MCF 10A (cell line): ENCODE results near the gene RGS1. TPM values are rescaled to one million over a fixed set of nuclear protein-coding genes. Genes with fewer than 3 reads are reported as not detected.

Experiments
- BruUV-seq: library from RNA; stranded (reverse); fragments of 400-500 nt; replicated peaks from 2 replicates; lab custom pipeline; 2021; lab: Mats Ljungman, UMichigan
- CTCF ChIA-PET: fragments of 300-600 bp; sonication (Branson Sonifier 250); formaldehyde crosslinking; extraction: SDS; loops from one replicate; lab custom pipeline; 2021; ENCODE audit warnings: antibody characterized with exemption, inconsistent platforms; lab: Yijun Ruan, JAX
- POLR2A ChIA-PET: fragments of 300-600, 350-650 bp; sonication (Branson Sonifier 250); formaldehyde crosslinking; extraction: SDS; loops from one replicate; lab custom pipeline; 2020; ENCODE audit warnings: antibody characterized with exemption, inconsistent platforms; lab: Yijun Ruan, JAX
- DNase-seq: peaks from one replicate; pipeline ENCODE4 v3.0.0-alpha.2; 2018; ENCODE audit not compliant: unreplicated experiment
- H3K27ac Mint-ChIP-seq: one replicate; pipeline ENCODE4 v1.8.0; 2022; ENCODE audit warnings: mild to moderate bottlenecking, low read depth, mixed read lengths; ENCODE audit not compliant: unreplicated experiment
- H3K27me3 Mint-ChIP-seq: one replicate; pipeline ENCODE4 v1.8.0; 2022; ENCODE audit warnings: mixed read lengths; ENCODE audit not compliant: insufficient read depth, unreplicated experiment
- H3K36me3 Mint-ChIP-seq: one replicate; pipeline ENCODE4 v1.8.0; 2022; ENCODE audit warnings: mild to moderate bottlenecking, moderate library complexity, mixed read lengths; ENCODE audit not compliant: insufficient read depth, unreplicated experiment
- H3K4me1 Mint-ChIP-seq: one replicate; pipeline ENCODE4 v1.8.0; 2022; ENCODE audit warnings: mixed read lengths; ENCODE audit not compliant: insufficient read depth, unreplicated experiment
- H3K4me3 Mint-ChIP-seq: one replicate; pipeline ENCODE4 v1.8.0; 2022; ENCODE audit warnings: mild to moderate bottlenecking, moderate library complexity, mixed read lengths; ENCODE audit not compliant: unreplicated experiment
- H3K9me3 Mint-ChIP-seq: one replicate; pipeline ENCODE4 v1.8.0; 2022; ENCODE audit warnings: mixed read lengths; ENCODE audit not compliant: unreplicated experiment
- CTCF ChIP-seq: fragments of 200-600 bp; IDR thresholded peaks from one replicate; pipeline ENCODE4 v1.8.0; 2022; ENCODE audit warnings: antibody characterized with exemption, mild to moderate bottlenecking; ENCODE audit not compliant: unreplicated experiment
- intact Hi-C: fragments of 100-400 bp; cut with micrococcal nuclease; formaldehyde crosslinking; loops from 2 replicates; pipeline ENCODE4 v1.14.1; 2022
- total RNA-seq: library from RNA; stranded (reverse); gene quantifications from 2 replicates; pipeline ENCODE4 v1.2.3, GENCODE V29; 2022

Gene RGS1
- total RNA-seq, 1 experiment from 2014 or later: not detected

GRCh38 chr1:192602757-192603156, 27.2 kb downstream of the RGS1 start:
- Mint-ChIP-seq H3K4me1 (peaks cover 15% of the 10 kb centered on the region), H3K27ac (no peak overlapping the region), H3K36me3 (no peaks in the 10 kb centered on the region), H3K4me3 (no peak overlapping the region), H3K27me3 (no peaks in the 10 kb centered on the region), H3K9me3 (no peaks in the 10 kb centered on the region)
- no peak for TF ChIP-seq CTCF
- POLR2A ChIA-PET: interaction anchor here (0.9 to 1.3 kb wide), 2 partner anchors 128 to 208 kb away, joined by 3 to 6 read pairs; no protein-coding TSS in a partner anchor
- intact Hi-C loops: no loop called here
- BruUV-seq: no TSS peak
- CTCF ChIA-PET: interaction anchor here (1.1 kb wide), 2 partner anchors 21 to 128 kb away, joined by 4 to 5 read pairs; no protein-coding TSS in a partner anchor
- DNase-seq: no peak

DNA sequence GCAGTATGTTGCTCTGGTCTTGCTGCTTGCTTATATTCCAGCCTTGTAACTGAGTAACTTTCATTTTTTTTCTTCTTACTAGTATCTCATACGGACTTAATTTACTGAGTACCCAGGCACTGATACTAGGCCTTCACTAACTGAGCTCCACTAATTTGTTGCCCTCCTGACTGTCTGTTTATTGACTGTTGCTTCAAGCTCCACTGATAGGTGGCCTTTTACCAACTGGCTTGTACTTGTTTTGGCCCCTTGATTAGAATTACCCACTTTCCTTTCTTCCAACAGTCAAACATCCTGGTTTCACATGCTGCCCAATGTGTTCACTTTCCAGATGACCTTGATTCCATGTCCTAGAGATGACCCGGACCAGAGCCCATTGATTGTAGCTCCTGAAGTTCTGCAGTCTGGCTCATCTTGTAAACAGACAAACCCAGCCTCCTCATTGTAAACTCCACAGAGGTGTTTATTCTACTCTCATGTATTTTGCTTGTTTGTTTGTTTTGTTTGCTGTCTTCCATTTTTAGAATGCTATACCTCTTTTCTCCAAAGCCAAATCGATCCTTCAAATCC, 27.7 kb downstream of the RGS1 start:
- H3K36me3 Mint-ChIP-seq: no peaks in the 10 kb centered on the region
- no peak for TF ChIP-seq CTCF
- no TSS peak for BruUV-seq
- intact Hi-C loops: no loop called here
- H3K4me1 Mint-ChIP-seq: peaks cover 15% of the 10 kb centered on the region
- no peak overlapping the region for H3K27ac Mint-ChIP-seq
- H3K4me3 Mint-ChIP-seq: no peak overlapping the region
- DNase-seq: no peak
- no peaks in the 10 kb centered on the region for H3K27me3 Mint-ChIP-seq
- CTCF ChIA-PET: interaction anchor here (0.6 to 1.1 kb wide), 4 partner anchors 21 to 246 kb away, joined by 4 to 5 read pairs (median 5); no protein-coding TSS in a partner anchor
- POLR2A ChIA-PET: interaction anchor here (0.7 to 1.3 kb wide), 2 partner anchors 21 to 129 kb away, joined by 3 to 6 read pairs; no protein-coding TSS in a partner anchor
- no peaks in the 10 kb centered on the region for H3K9me3 Mint-ChIP-seq

- H3K27me3 Mint-ChIP-seq: no peaks in the 10 kb centered on the region
- BruUV-seq: no TSS peak
- TF ChIP-seq CTCF: no peak
- ChIA-PET CTCF (interaction anchor here (0.7 to 1.4 kb wide), 5 partner anchors 23 to 130 kb away, joined by 3 to 4 read pairs (median 4); no protein-coding TSS in a partner anchor), POLR2A (no interaction called here)
- H3K36me3 Mint-ChIP-seq: no peaks in the 10 kb centered on the region
- peaks cover 15% of the 10 kb centered on the region for H3K4me1 Mint-ChIP-seq
- DNase-seq: no peak
- H3K9me3 Mint-ChIP-seq: no peaks in the 10 kb centered on the region
- no peak overlapping the region for H3K4me3 Mint-ChIP-seq
- intact Hi-C loops: no loop called here
- H3K27ac Mint-ChIP-seq: no peak overlapping the region
These were observed 29.5 kb downstream of the RGS1 start for GRCh38 chr1:192604979-192605620.

DNA sequence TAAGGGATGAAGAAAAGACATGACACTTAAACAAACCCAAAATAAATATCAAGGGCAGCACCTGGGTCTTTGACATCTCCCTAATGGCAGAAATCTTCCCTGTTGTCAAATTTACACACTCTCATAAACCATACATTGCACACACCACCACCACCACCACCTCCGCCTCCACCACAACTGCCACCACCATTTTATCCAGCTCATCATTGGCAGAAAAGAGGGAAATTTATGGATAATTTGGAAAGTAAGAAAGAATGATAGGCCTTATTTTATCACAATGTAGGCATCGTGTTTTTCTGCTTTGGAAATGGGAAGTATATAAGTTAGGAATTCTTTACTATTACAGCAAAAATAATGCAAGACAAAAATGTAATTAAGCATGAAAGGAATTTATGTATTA, 33.1 kb downstream of the RGS1 start:
- ChIA-PET CTCF (interaction anchor here (0.6 to 3.7 kb wide), 15 partner anchors 8 to 1579 kb away, joined by 3 to 43 read pairs (median 4); no protein-coding TSS in a partner anchor), POLR2A (interaction anchor here (0.9 to 1.5 kb wide), 2 partner anchors 131 to 135 kb away, joined by 3 read pairs; no protein-coding TSS in a partner anchor)
- no peak for TF ChIP-seq CTCF
- no TSS peak for BruUV-seq
- Mint-ChIP-seq H3K27ac (no peak overlapping the region), H3K36me3 (no peaks in the 10 kb centered on the region), H3K27me3 (no peaks in the 10 kb centered on the region), H3K4me3 (no peak overlapping the region), H3K4me1 (no peaks in the 10 kb centered on the region), H3K9me3 (no peaks in the 10 kb centered on the region)
- intact Hi-C loops: no loop called here
- DNase-seq: no peak
